Smooth muscle cell (in vitro differentiated cells): ENCODE data around the gene RIPOR2. TPM values are rescaled to one million over a fixed set of nuclear protein-coding genes. Genes with fewer than 3 reads are reported as not detected.
"Not testable (repeated sequence)": the region's sequence is repeated elsewhere in the genome, so short reads cannot be mapped to it uniquely, and the experiment has no call there.

Experiments
- DNase-seq: peaks from one replicate; lab custom pipeline; 2025; ENCODE audit not compliant: unreplicated experiment; lab: John Stamatoyannopoulos, UW
- H2AFZ ChIP-seq: fragments of 200-600 bp; sonication (generic); 2 replicates; pipeline ENCODE4 v1.6.0; 2016; ENCODE audit warnings: antibody characterized with exemption, low read depth, mild to moderate bottlenecking
- H3F3A ChIP-seq: fragments of 200-600 bp; sonication (generic); 2 replicates; pipeline ENCODE4 v1.6.0; 2017; ENCODE audit warnings: antibody characterized with exemption, low read depth
- H3K27ac ChIP-seq: fragments of 200-600 bp; sonication (generic); 2 replicates; pipeline ENCODE4 v1.5.1; 2016; ENCODE audit warnings: low read depth, mild to moderate bottlenecking
- H3K27me3 ChIP-seq: fragments of 200-600 bp; sonication (generic); 2 replicates; pipeline ENCODE4 v1.6.1; 2016; ENCODE audit warnings: low read depth, mild to moderate bottlenecking
- H3K36me3 ChIP-seq: fragments of 200-600 bp; sonication (generic); 2 replicates; pipeline ENCODE4 v1.5.1; 2016; ENCODE audit warnings: low read depth
- H3K4me1 ChIP-seq: fragments of 200-600 bp; sonication (generic); 2 replicates; pipeline ENCODE4 v1.5.1; 2016; ENCODE audit warnings: low read depth
- H3K4me2 ChIP-seq: fragments of 200-600 bp; sonication (generic); 2 replicates; pipeline ENCODE4 v1.6.0; 2016; ENCODE audit warnings: mild to moderate bottlenecking
- H3K4me3 ChIP-seq: fragments of 200-600 bp; sonication (generic); 2 replicates; pipeline ENCODE4 v1.5.1; 2016; ENCODE audit warnings: mild to moderate bottlenecking
- H3K79me2 ChIP-seq: fragments of 200-600 bp; sonication (generic); 2 replicates; pipeline ENCODE4 v1.6.0; 2016; ENCODE audit warnings: low read depth, mild to moderate bottlenecking
- H3K9ac ChIP-seq: fragments of 200-600 bp; sonication (generic); 2 replicates; pipeline ENCODE4 v1.6.0; 2016; ENCODE audit warnings: low read depth
- H3K9me3 ChIP-seq: fragments of 200-600 bp; sonication (generic); replicated peaks from 2 replicates; pipeline ENCODE4 v1.5.1; 2016; ENCODE audit warnings: low read depth
- H4K20me1 ChIP-seq: fragments of 200-600 bp; sonication (generic); 2 replicates; pipeline ENCODE4 v1.6.0; 2016; ENCODE audit warnings: low read depth
- CTCF ChIP-seq: fragments of 200-600 bp; sonication (generic); IDR thresholded peaks from 2 replicates; pipeline ENCODE4 v1.5.1; 2017; ENCODE audit warnings: borderline replicate concordance, mild to moderate bottlenecking, antibody characterized with exemption; ENCODE audit not compliant: insufficient read depth, poor library complexity, severe bottlenecking
- WGBS: methylation state at CpG from one replicate; pipeline ENCODE4 v1.1.7; 2016; ENCODE audit warnings: low lambda C conversion rate; 5-methylcytosine and 5-hydroxymethylcytosine counted together
- polyA plus RNA-seq: library from polyadenylated mRNA; unstranded; fragments of >200 nt; fragmentation: Nextera tagmentation; extraction: Ambion mirVana; gene quantifications from 2 replicates; pipeline ENCODE4 v1.2.1, GENCODE V29; 2016
- total RNA-seq: library from RNA; depleted of rRNA; stranded (reverse); fragments of >200 nt; gene quantifications from 2 replicates; pipeline ENCODE4 v1.2.3, GENCODE V29; 2014

Gene RIPOR2
- total and polyA plus RNA-seq, 2 experiments from 2014 or later = 2.3 to 5.6 TPM

- TF ChIP-seq CTCF = no peak
- Histone ChIP-seq H3K9ac (no peak overlapping the region), H3K79me2 (no peaks in the 10 kb centered on the region), H4K20me1 (no peaks in the 10 kb centered on the region), H3K36me3 (no peaks in the 10 kb centered on the region), H2AFZ (no peak overlapping the region), H3K27me3 (no peaks in the 10 kb centered on the region), H3F3A (no peaks in the 10 kb centered on the region), H3K4me1 (no peaks in the 10 kb centered on the region), H3K9me3 (no peaks in the 10 kb centered on the region), H3K4me2 (no peak overlapping the region), H3K4me3 (no peak overlapping the region), H3K27ac (no peak overlapping the region)
- DNase-seq = no peak
- 94% methylated on average over 3 of the region's 3 CpGs for WGBS
These were observed 176.0 kb downstream of the RIPOR2 start for GRCh38 chr6:24759718-24760117.

GRCh38 chr6:24757611-24758010, 178.1 kb downstream of the RIPOR2 start:
- no peaks in the 10 kb centered on the region for H3K79me2 ChIP-seq
- no peak overlapping the region for H2AFZ ChIP-seq
- 94% methylated on average over 6 of the region's 6 CpGs for WGBS

GRCh38 chr6:24755279-24755678, 180.5 kb downstream of the RIPOR2 start:
- no peak for DNase-seq
- no peak for TF ChIP-seq CTCF
- Histone ChIP-seq H3F3A (no peaks in the 10 kb centered on the region), H3K9me3 (no peaks in the 10 kb centered on the region), H3K36me3 (no peaks in the 10 kb centered on the region), H3K27ac (no peak overlapping the region), H4K20me1 (no peaks in the 10 kb centered on the region), H3K4me3 (no peak overlapping the region), H3K79me2 (no peaks in the 10 kb centered on the region), H3K4me2 (no peak overlapping the region), H3K27me3 (no peaks in the 10 kb centered on the region), H3K4me1 (no peaks in the 10 kb centered on the region), H2AFZ (no peak overlapping the region), H3K9ac (no peak overlapping the region)

More at GRCh38 chr6:24757611-24758010, 178.1 kb downstream of the RIPOR2 start:
- H3F3A ChIP-seq = no peaks in the 10 kb centered on the region
- H3K27ac ChIP-seq = no peak overlapping the region
- no peak overlapping the region for H3K4me3 ChIP-seq
- no peaks in the 10 kb centered on the region for H4K20me1 ChIP-seq
- no peaks in the 10 kb centered on the region for H3K9me3 ChIP-seq
- no peaks in the 10 kb centered on the region for H3K27me3 ChIP-seq
- no peak overlapping the region for H3K4me2 ChIP-seq
- DNase-seq = no peak
- H3K4me1 ChIP-seq = no peaks in the 10 kb centered on the region
- no peaks in the 10 kb centered on the region for H3K36me3 ChIP-seq
- no peak for TF ChIP-seq CTCF
- H3K9ac ChIP-seq = no peak overlapping the region

GRCh38 chr6:24754378-24754777, 181.4 kb downstream of the RIPOR2 start:
- not testable (repeated sequence) for H2AFZ ChIP-seq, H3K4me3 ChIP-seq, H3F3A ChIP-seq, H3K27me3 ChIP-seq, H3K79me2 ChIP-seq, H3K4me2 ChIP-seq, H3K4me1 ChIP-seq, DNase-seq, H3K9me3 ChIP-seq, H3K9ac ChIP-seq, H3K36me3 ChIP-seq, H4K20me1 ChIP-seq, H3K27ac ChIP-seq
- 95% methylated on average over 4 of the region's 4 CpGs for WGBS

Other genes starting within 250 kb of the RIPOR2 start
- gene C6orf62, start 216.8 kb downstream of the RIPOR2 start, total RNA-seq = 61.4 and 79.1 TPM in 2 replicates
- gene C6orf62, start 216.8 kb downstream of the RIPOR2 start, polyA plus RNA-seq = 32.4 and 33.1 TPM in 2 replicates
- 31.8 and 42.5 TPM in 2 replicates for gene GMNN, start 161.0 kb downstream of the RIPOR2 start, total RNA-seq
- 36.7 and 46.4 TPM in 2 replicates for gene GMNN, start 161.0 kb downstream of the RIPOR2 start, polyA plus RNA-seq
- gene ARMH2, start 137.0 kb downstream of the RIPOR2 start, total RNA-seq = not detected in 2 replicates
- not detected in 2 replicates for gene ARMH2, start 137.0 kb downstream of the RIPOR2 start, polyA plus RNA-seq